NCI-H1436 (cell line): Measurements from ENCODE around the gene SPDL1.

ENCODE experiments used
- DNase-seq: peaks from one replicate; lab custom pipeline; 2025; lab: John Stamatoyannopoulos, UW

Gene SPDL1

DNA sequence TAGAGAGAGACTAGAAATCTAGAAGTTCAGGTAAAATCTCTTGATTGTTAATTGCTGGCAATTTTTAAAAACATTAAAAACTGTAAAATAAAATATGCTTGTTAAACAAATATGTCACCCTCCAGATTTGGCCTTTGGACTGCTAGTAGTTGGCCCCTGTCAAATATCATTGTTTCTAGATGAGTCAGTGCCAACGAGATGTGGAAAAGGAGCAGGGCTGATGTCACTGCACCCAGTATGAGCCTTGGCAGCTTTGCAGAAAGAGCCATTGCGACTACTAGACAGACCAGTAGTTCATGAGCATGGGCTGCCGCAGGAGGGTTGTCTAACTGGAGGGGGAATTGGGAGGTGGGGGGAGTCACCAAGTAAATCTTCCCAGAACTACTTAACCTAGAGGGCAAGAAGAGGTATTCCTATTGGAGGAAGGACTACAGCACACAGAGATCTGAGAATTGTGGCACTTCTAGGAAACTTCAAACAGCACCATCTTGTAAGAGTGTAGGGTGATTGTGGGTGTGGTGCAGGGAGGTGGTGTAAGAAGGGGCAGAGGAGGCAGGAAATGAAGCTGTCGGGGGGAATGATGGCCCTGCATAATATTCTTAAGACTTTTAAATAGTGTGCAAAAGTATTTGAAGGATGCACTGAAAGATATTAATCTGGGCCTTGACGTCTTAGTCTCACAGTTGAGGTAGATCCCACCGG, 46.4 kb downstream of the SPDL1 start:
- DNase-seq = no peak

GRCh38 chr5:169631360-169631759, 47.8 kb downstream of the SPDL1 start:
- no peak for DNase-seq

GRCh38 chr5:169632946-169633345, 49.4 kb downstream of the SPDL1 start:
- DNase-seq = no peak

DNA sequence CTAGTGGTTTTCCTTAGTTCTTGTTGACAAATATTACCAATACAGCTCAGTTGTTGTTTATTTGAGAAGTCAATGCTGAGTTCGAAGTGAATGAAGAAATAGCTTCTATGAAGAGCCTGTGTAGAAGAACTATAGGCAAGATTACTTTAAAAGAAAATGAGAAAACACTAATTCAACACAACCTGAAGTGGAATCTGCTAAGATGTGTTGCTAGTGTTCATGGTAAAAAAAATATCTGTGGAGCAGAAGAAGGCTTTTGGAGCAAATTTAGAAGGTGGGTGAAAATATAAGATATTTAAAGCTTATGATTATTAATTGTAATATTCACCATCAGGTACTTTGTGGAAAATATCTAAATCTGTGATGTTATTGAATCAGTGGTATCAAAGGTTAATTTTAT, 51.0 kb downstream of the SPDL1 start:
- DNase-seq = no peak

- DNase-seq = no peak
Observed at GRCh38 chr5:169635936-169636335, 52.4 kb downstream of the SPDL1 start.

DNA sequence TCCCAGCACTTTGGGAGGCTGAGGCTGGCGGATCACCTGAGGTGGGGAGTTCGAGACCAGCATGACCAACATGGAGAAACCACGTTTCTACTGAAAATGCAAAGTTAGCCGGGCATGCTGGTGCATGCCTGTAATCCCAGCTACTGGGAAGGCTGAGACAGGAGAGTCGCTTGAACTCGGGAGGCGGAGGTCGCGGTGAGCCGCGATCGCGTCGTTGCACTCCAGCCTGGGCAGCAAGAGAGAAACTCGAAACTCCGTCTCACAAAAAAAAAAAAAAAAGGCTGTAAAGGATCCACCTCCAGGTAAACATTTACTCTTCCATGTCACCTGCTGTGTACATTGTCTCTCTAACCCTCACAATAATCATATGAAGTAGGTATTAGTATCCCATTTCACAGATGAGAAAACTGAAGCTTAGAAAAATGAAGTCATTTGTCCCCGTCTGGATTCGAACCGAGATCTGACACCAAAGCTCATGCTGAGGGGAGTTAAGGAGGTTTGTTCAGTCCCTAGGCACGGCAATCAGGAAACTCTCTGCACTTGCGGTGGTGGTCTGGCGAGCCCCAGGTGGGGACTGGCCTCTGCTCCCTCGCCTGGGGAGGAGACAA, 53.0 kb downstream of the SPDL1 start:
- no peak for DNase-seq

- DNase-seq = no peak
Observed at GRCh38 chr5:169637085-169637548, 53.5 kb downstream of the SPDL1 start, which contains the start of gene DOCK2. Gene DOCK2 (plus strand): TSS chr5:169637275. CDS start chr5:169637327, 52 bp downstream.

- no peak for DNase-seq
Observed at GRCh38 chr5:169637549-169638121, 54.1 kb downstream of the SPDL1 start.

DNA sequence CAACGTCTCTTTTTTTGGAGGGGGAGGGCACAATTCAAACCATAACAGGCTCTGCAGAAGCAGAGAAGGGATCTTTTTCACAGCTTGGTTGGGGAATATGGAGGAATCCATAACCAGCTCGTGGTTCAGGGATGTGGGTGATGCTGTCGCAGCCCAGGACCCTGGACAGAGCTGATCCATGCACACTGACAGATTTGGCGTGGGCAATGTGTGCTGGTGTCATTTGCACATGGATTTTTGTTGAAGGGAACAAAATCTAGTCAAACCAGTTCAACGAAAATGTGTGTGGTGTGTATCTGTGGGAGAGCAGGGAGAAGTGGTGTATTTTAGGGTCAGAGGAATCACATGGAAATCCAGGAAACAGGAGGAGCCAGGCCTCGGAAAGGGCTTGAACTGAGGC, 57.7 kb downstream of the SPDL1 start:
- DNase-seq = no peak

GRCh38 chr5:169646856-169647255, 63.3 kb downstream of the SPDL1 start:
- no peak for DNase-seq

DNA sequence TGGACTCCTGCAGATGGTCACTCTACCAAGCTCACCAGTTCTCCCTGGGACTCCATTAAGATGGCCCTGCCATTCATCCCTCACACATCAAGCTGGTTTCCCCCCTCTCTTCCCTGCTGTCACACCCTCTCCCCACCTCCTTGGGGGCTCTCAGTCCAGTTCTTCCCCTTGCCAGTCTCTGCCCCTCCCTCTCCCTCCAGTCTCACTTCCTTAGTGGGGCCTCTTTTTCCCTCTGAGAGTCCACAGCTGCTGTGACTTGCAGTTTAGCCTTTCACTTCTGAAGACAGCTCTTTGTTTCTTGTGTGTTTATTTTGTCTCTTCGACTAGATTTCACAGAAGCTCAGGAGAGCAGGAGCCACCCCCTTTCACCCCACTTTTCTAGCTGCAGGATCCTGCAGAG, 64.0 kb downstream of the SPDL1 start:
- DNase-seq = no peak

GRCh38 chr5:169648725-169649310, 65.2 kb downstream of the SPDL1 start:
- no peak for DNase-seq

DNA sequence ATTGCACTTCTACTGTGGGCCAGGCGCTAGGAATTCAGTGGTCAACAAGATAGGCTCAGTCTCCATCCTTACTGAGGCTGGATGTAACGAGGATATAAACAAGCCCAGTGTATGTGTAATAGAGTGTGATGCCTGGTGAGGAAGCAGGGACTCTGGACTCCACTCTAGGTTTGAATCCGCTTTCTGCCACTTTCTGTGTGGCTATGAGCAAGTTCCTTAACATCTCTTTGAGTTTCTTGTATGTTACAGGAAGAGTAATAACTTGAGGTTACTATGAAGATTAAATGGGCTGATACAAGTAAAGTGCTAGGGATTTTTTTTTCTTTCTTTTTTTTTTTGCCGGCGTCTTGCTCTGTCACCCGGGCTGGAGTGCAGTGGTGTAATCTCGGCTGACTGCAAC, 65.9 kb downstream of the SPDL1 start:
- DNase-seq = no peak

DNA sequence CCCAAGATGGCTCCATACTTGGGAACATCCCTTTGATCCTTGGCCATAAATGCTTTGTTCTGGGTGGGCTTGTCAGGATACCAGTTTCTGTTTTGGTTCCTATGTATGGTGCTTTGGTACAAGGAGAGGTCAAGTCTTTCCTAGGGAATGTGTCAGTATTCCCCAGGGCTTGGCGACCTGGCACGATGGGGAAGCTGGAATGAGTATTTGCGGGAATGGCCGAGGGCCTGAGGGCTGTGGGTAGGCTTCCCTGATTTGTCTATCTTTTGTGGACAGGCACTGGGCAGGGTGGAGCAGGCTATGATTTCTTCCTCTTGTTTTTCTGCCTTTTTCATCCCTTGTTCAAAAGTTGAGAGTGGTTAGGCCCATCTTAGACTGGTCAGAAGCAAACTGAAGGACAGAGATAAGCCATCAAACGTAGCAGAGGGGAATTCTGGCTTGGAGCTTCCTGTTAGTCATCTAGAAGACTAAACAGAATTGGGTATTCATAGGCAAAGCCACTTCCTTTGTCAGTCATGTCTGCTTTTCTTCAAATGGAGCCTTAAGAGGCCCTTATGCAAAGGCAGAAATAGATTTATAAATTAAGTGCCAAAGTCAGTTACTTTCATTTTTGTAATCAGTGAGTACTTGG, 67.2 kb downstream of the SPDL1 start:
- DNase-seq = no peak

- DNase-seq = no peak
Observed at GRCh38 chr5:169651526-169651925, 68.0 kb downstream of the SPDL1 start.

GRCh38 chr5:169652057-169652456, 68.5 kb downstream of the SPDL1 start:
- DNase-seq = no peak

- no peak for DNase-seq
Observed at GRCh38 chr5:169653091-169653490, 69.5 kb downstream of the SPDL1 start.
